ENCODE results near the gene GRID2. TPM values are rescaled to one million over a fixed set of nuclear protein-coding genes. Genes with fewer than 3 reads are reported as not detected.

The GRID2 gene
- total RNA-seq, 6 experiments from 2014 or later, result not detected

DNA sequence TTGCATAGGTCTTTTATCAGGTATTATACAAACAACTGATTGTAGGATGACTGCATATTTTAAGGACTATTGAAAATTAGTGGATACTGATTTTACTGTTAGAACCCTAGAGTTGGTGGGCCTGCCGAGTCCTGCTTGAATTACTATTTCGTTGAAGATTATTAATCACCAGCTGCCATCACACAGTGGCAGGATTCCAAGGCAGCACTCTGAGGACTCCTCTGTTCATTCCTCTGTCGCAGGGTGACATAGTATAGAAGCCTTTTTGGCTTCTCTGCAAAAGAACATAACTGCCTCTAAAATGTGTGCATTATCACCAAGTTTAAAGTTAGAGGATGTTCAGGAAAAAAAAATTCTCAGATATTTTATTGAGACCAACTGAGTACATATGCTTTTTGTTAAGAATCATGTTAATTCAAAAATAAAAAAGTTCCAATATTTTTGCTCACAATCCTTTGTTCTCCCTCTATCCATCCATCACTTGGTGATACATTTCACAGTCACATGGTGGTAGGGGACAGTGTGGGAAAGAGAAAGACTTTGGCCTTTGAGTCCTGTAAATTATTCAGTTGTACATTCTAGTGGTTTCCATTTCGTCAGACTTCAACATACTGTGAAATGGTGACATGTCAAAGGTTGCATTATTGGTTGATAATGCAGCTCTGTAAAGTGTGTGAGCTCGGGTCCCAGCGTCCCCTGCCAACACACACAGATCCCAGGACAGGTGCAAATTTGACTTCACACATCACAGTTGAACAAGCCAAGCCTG, 332.5 kb downstream of the GRID2 start:
- no peak overlapping the region for H3K27ac Mint-ChIP-seq
- no peaks in the 10 kb centered on the region for H3K36me3 Mint-ChIP-seq (ENCODE audit: low read depth)
- H3K27me3 Mint-ChIP-seq (ENCODE audit: insufficient read depth), result no peaks in the 10 kb centered on the region
- H3K4me1 Mint-ChIP-seq (ENCODE audit: low read depth), result no peaks in the 10 kb centered on the region
- no peak overlapping the region for H3K4me3 Mint-ChIP-seq
- TF ChIP-seq, protein P1, sequence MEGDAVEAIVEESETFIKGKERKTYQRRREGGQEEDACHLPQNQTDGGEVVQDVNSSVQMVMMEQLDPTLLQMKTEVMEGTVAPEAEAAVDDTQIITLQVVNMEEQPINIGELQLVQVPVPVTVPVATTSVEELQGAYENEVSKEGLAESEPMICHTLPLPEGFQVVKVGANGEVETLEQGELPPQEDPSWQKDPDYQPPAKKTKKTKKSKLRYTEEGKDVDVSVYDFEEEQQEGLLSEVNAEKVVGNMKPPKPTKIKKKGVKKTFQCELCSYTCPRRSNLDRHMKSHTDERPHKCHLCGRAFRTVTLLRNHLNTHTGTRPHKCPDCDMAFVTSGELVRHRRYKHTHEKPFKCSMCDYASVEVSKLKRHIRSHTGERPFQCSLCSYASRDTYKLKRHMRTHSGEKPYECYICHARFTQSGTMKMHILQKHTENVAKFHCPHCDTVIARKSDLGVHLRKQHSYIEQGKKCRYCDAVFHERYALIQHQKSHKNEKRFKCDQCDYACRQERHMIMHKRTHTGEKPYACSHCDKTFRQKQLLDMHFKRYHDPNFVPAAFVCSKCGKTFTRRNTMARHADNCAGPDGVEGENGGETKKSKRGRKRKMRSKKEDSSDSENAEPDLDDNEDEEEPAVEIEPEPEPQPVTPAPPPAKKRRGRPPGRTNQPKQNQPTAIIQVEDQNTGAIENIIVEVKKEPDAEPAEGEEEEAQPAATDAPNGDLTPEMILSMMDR (IDR thresholded peaks at IDR 0.05), result no peak
- no peak for DNase-seq
- peaks cover 18% of the 10 kb centered on the region for H3K9me3 Mint-ChIP-seq

DNA sequence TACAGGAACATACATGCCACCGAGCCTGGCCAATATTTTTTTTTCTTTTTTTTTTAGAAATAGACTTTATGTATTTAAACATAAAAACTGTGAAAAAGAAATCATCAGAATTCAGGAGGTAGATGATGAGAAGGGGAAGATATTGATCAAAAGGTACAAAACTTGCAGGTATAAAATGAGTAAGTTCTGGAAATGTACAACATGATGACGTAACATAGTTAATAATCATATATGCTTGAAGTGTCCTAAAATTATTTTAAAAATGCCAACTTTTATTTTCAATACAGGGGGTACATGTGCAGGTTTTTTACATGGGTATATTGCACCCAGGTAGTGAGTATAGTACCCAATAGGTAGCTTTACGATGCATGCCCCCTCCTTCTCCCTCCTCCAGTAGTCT, 337.6 kb downstream of the GRID2 start:
- TF ChIP-seq, protein P1 (IDR thresholded peaks at IDR 0.05), result no peak
- H3K27ac Mint-ChIP-seq, result no peak overlapping the region
- H3K9me3 Mint-ChIP-seq, result peaks cover 23% of the 10 kb centered on the region
- no peak overlapping the region for H3K4me3 Mint-ChIP-seq
- no peaks in the 10 kb centered on the region for H3K27me3 Mint-ChIP-seq (ENCODE audit: insufficient read depth)
- H3K36me3 Mint-ChIP-seq (ENCODE audit: low read depth), result no peaks in the 10 kb centered on the region
- no peak for DNase-seq
- no peaks in the 10 kb centered on the region for H3K4me1 Mint-ChIP-seq (ENCODE audit: low read depth)

DNA sequence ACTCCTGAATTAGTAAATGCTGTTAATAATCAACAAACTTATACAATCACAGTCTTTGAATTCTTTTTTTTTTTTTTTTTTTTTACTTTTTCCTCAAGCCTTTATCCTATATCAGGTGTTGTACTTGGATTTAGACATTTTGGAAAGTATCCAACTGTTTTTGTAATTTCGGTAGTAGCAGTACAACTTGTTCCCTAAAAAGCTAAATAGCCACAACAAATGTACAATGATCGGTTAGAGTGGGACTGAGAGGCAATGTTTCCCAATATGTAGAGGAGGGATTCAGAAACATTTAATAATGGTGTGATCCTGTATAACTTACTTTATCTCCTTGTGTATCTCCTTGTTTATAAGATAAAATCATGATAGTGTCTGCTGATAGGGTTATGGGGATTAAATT, 343.1 kb downstream of the GRID2 start:
- Mint-ChIP-seq H3K36me3 (ENCODE audit: low read depth) (no peaks in the 10 kb centered on the region), H3K27ac (no peak overlapping the region), H3K4me1 (ENCODE audit: low read depth) (no peaks in the 10 kb centered on the region)

DNA sequence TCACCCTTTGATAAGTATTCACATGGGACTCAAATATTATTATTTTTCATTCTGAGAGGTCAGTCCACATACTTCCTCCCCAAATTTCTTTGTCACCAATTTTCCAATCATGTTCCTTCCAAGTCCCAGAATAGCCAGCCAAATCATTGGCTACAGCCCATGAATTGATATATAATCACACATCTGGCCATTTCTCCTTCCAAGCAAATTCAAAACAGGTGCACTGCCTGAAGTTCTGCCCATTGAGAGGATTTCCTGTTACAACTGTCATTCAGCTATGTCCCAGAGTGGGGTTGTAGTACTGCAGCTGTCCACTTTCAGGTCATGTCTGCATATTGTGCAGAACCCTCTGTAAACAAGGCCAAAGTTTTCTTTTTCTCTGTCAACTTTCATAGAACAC, 347.8 kb downstream of the GRID2 start:
- TF ChIP-seq, protein P1 (IDR thresholded peaks at IDR 0.05), result no peak
- Mint-ChIP-seq H3K4me3 (no peak overlapping the region), H3K27me3 (ENCODE audit: insufficient read depth) (no peaks in the 10 kb centered on the region), H3K27ac (no peak overlapping the region), H3K36me3 (ENCODE audit: low read depth) (no peaks in the 10 kb centered on the region), H3K4me1 (ENCODE audit: low read depth) (no peaks in the 10 kb centered on the region), H3K9me3 (peaks cover 23% of the 10 kb centered on the region)
- no peak for DNase-seq

More for the DNA sequence above, 343.1 kb downstream of the GRID2 start:
- no peak for DNase-seq
- TF ChIP-seq, protein P1 (IDR thresholded peaks at IDR 0.05), result no peak
- no peak overlapping the region for H3K4me3 Mint-ChIP-seq
- no peaks in the 10 kb centered on the region for H3K27me3 Mint-ChIP-seq (ENCODE audit: insufficient read depth)
- peaks cover 27% of the 10 kb centered on the region for H3K9me3 Mint-ChIP-seq

DNA sequence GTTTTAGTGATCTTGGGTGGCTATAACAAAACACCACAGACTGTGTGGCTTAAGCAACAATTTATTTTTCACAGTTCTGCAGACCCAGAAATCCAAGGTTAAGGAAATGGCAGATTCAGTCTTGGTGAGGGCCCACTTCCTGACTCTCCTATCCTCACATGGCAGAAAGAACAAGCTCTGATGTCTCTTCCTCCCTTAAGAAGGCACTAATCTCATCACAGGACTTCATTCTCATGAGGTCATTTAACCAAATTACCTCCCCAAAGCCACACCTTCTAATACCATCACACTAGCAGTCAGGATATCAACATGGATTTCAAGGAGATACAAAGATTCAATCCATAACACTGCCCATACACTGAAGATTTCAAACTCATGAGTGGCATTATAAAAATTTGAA, 350.3 kb downstream of the GRID2 start:
- H3K27ac Mint-ChIP-seq, result no peak overlapping the region
- H3K4me3 Mint-ChIP-seq, result no peak overlapping the region
- DNase-seq, result no peak
- H3K36me3 Mint-ChIP-seq (ENCODE audit: low read depth), result no peaks in the 10 kb centered on the region
- peaks cover 23% of the 10 kb centered on the region for H3K9me3 Mint-ChIP-seq
- no peaks in the 10 kb centered on the region for H3K27me3 Mint-ChIP-seq (ENCODE audit: insufficient read depth)
- H3K4me1 Mint-ChIP-seq (ENCODE audit: low read depth), result no peaks in the 10 kb centered on the region
- TF ChIP-seq, protein P1 (IDR thresholded peaks at IDR 0.05), result no peak
